Thoracic aorta (tissue), 2 donors: ENCODE data around the gene COL17A1. TPM values are rescaled to one million over a fixed set of nuclear protein-coding genes. Genes with fewer than 3 reads are reported as not detected.

ENCODE experiments used
- ATAC-seq: fragments of 150-250 bp; one replicate; pipeline ENCODE4 v1.8.0; 2017; ENCODE audit warnings: low read depth; ENCODE audit not compliant: insufficient number of reproducible peaks, low FRiP score
- DNase-seq: peaks from one replicate; pipeline ENCODE4 v3.0.0-alpha.2; 2020; ENCODE audit warnings: low spot score
- H3K27ac ChIP-seq, 2 donors: fragments of 200-600 bp; sonication (generic); 1 replicate in 1 of 2; 2 replicates in 1 of 2; pipeline ENCODE4 v1.5.1; 2016; ENCODE audit warnings: mild to moderate bottlenecking in 2 of 2, moderate library complexity in 2 of 2
- H3K27me3 ChIP-seq: fragments of 200-600 bp; sonication (generic); replicated peaks from 2 replicates; pipeline ENCODE4 v1.6.0; 2016; ENCODE audit warnings: mild to moderate bottlenecking; ENCODE audit not compliant: insufficient read depth
- H3K36me3 ChIP-seq: fragments of 200-600 bp; sonication (generic); one replicate; pipeline ENCODE4 v1.5.1; 2016
- H3K4me1 ChIP-seq, 2 donors: fragments of 200-600 bp; sonication (generic); 1 replicate in 1 of 2; 2 replicates in 1 of 2; pipeline versions ENCODE4 v1.5.1 to v1.6.0; 2016; ENCODE audit warnings: low read depth in 2 of 2, mild to moderate bottlenecking in 1 of 2; ENCODE audit not compliant: control insufficient read depth in 1 of 2
- H3K4me3 ChIP-seq: fragments of 200-600 bp; sonication (generic); 2 replicates; pipeline ENCODE4 v1.5.1; 2016; ENCODE audit warnings: mild to moderate bottlenecking
- H3K9me3 ChIP-seq: fragments of 200-600 bp; sonication (generic); 2 replicates; pipeline ENCODE4 v1.5.1; 2016
- total RNA-seq, 2 donors: library from RNA; depleted of rRNA; stranded (reverse); fragments of >200 nt; gene quantifications; one replicate each; pipeline versions ENCODE4 v1.1.0 to v1.2.3, GENCODE V29; 2016
- TF ChIP-seq, protein P1 (sequence below): fragments of 200-600 bp; sonication (generic); IDR thresholded peaks from one replicate; pipeline ENCODE4 v1.5.1; 2019; ENCODE audit warnings: antibody characterized with exemption

Gene COL17A1
- total RNA-seq, 2 donors from 2014 or later = 0.49 to 0.95 TPM

DNA sequence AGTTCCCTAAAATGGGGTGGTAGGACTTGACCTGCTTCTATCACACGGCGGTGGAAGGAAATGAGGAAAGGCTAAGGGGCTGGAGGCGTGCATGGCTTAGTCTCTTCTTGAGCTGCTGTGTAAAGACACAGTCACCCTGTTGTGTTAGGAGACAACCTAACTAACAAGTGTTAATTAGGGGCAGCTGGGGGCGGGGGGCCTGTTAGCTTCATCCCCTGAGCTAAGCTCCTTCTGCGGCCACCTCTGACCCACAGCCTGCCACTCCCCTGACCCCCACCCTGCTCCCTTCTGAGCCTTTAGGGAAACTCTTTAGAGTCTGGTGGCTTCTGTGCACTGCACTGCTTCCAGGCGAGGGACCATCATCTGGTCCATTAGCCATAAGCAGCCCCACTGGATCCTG is 28.0 kb downstream of the COL17A1 start:
- TF ChIP-seq, protein P1, sequence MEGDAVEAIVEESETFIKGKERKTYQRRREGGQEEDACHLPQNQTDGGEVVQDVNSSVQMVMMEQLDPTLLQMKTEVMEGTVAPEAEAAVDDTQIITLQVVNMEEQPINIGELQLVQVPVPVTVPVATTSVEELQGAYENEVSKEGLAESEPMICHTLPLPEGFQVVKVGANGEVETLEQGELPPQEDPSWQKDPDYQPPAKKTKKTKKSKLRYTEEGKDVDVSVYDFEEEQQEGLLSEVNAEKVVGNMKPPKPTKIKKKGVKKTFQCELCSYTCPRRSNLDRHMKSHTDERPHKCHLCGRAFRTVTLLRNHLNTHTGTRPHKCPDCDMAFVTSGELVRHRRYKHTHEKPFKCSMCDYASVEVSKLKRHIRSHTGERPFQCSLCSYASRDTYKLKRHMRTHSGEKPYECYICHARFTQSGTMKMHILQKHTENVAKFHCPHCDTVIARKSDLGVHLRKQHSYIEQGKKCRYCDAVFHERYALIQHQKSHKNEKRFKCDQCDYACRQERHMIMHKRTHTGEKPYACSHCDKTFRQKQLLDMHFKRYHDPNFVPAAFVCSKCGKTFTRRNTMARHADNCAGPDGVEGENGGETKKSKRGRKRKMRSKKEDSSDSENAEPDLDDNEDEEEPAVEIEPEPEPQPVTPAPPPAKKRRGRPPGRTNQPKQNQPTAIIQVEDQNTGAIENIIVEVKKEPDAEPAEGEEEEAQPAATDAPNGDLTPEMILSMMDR = no peak

DNA sequence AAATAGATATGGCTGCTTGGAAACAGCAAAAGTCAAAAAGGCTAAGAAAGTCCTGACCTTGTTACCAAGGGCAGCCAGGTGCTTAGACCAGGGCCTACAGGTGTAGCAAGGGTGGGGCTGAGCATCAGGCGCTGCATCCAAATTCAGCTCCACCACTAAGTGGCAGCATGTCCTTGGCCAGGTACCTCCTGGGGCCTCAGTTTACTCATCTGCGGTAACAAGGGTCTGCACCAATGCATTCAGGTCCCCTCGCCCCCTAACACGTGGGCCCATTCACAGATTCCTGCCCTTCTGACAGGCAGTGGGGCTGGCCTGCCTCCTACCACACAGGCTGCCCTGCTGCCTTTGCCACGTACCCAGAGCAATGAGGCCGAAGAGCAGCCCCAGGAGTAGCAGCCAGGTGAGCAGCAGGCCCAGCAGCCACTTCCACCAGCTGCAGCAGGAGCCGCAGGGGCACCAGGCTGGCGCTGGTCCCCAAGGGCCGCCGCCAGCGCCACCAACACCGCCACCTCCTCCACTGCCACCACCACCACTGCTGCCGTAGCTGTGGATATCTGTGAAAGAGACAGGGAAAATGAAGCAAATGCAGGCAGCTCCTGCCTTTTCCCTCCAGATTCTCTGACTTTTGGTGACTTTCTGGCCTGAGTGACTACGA is 28.9 kb downstream of the COL17A1 start:
- Histone ChIP-seq H3K4me1 (no peaks in the 10 kb centered on the region), H3K4me3 (no peak overlapping the region), H3K27ac (no peak overlapping the region), H3K9me3 (no peaks in the 10 kb centered on the region), H3K27me3 (no peaks in the 10 kb centered on the region), H3K36me3 (no peaks in the 10 kb centered on the region)
- DNase-seq (no peak), ATAC-seq (no peak)
- TF ChIP-seq, protein P1 = no peak

More for the DNA sequence above, 28.0 kb downstream of the COL17A1 start:
- H3K4me1 ChIP-seq = no peaks in the 10 kb centered on the region
- H3K27me3 ChIP-seq = no peaks in the 10 kb centered on the region
- H3K36me3 ChIP-seq = no peaks in the 10 kb centered on the region
- no peak overlapping the region for H3K4me3 ChIP-seq
- DNase-seq = no peak
- no peak overlapping the region for H3K27ac ChIP-seq
- no peaks in the 10 kb centered on the region for H3K9me3 ChIP-seq
- ATAC-seq = no peak

DNA sequence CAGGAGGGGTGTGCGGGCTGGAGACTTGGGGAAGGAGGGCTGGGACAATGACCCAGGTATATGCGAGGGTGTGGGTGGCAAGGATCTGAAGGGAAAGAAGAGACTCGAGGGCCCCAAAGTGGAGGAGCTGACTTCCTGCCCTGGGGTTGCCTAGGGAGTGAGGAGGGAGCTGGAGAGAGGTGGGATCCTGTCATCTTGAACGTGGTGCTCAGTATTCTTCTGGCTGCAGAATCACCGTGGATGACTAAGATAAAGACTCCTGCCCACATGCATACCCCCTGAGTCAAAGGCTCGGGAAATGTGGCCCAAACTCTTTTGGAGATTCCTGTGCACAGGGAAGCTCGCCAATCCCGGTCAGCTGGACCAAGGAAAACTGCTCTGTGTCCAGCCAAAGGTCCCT is 31.2 kb downstream of the COL17A1 start:
- Histone ChIP-seq H3K4me1 (no peaks in the 10 kb centered on the region), H3K27ac (no peak overlapping the region), H3K9me3 (no peaks in the 10 kb centered on the region), H3K27me3 (no peaks in the 10 kb centered on the region), H3K36me3 (no peaks in the 10 kb centered on the region), H3K4me3 (no peak overlapping the region)
- TF ChIP-seq, protein P1 = no peak
- ATAC-seq (no peak), DNase-seq (no peak)

DNA sequence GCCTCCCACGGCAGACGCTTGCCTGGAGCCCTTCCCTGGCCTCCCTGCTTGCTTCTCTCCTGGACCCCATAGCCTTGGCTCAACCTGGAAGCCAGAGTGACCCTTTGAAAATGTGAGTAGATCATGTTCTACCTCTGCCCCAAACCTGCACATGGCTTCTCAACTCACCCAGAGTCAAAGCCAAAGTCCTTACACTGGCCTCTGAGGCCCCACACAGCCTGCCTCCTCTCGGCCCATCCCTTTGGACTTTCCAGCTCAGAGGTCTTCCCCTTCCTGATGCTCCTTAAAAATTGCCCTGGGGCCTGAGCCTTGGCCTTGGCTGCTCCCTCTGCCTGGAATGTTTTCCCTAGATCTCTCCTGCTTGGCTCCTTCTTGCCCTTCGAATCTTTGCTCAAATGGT is 32.5 kb downstream of the COL17A1 start:
- TF ChIP-seq, protein P1 = no peak
- Histone ChIP-seq H3K4me3 (no peak overlapping the region), H3K4me1 (no peaks in the 10 kb centered on the region), H3K27ac (no peak overlapping the region), H3K36me3 (no peaks in the 10 kb centered on the region), H3K27me3 (no peaks in the 10 kb centered on the region), H3K9me3 (no peaks in the 10 kb centered on the region)
- ATAC-seq (no peak), DNase-seq (no peak)

DNA sequence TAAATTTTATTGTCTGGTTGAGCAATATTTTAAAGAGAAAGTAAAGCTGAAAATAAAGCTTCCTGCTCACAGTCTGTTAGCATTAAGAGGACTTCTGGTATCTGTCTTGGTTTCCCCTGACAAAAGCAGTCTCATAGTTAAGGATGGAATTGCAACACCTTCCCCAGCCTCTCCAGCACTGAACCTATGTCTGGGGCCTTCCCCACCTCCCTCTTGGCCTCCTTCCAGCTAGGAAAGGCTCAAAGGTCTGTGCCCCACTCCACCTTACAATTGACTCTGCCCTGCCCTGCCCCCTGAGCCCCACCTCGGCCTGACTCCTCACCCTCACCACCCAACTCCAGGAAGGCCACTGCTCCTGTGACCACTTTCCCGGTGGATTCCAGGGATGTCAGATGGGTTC is 33.2 kb downstream of the COL17A1 start:
- Histone ChIP-seq H3K9me3 (no peaks in the 10 kb centered on the region), H3K27ac (no peak overlapping the region), H3K4me1 (no peaks in the 10 kb centered on the region), H3K36me3 (no peaks in the 10 kb centered on the region), H3K27me3 (no peaks in the 10 kb centered on the region), H3K4me3 (no peak overlapping the region)
- DNase-seq (no peak), ATAC-seq (no peak)
- TF ChIP-seq, protein P1 = no peak
